H9 (cell line): ENCODE measurements around the gene IDE. TPM values are rescaled to one million over a fixed set of nuclear protein-coding genes. Genes with fewer than 3 reads are reported as not detected.

Experiments used
- DNase-seq: peaks from one replicate; pipeline ENCODE4 v3.0.0-alpha.2; 2017
- H2AFZ ChIP-seq: one replicate; pipeline ENCODE4 v1.6.1; 2013; ENCODE audit warnings: mild to moderate bottlenecking, low read length, control low read depth, moderate library complexity
- H2AK5ac ChIP-seq: 2 replicates; pipeline ENCODE4 v1.6.1; 2013; ENCODE audit warnings: low read length, control low read depth, mixed read lengths; ENCODE audit not compliant: insufficient read length
- H2BK120ac ChIP-seq: one replicate; pipeline ENCODE4 v1.6.1; 2013; ENCODE audit warnings: low read depth, mild to moderate bottlenecking, low read length, control low read depth, inconsistent platforms; ENCODE audit not compliant: poor library complexity, severe bottlenecking
- H2BK12ac ChIP-seq: 2 replicates; pipeline ENCODE4 v1.6.1; 2013; ENCODE audit warnings: low read length, control low read depth, mixed read lengths, low read depth; ENCODE audit not compliant: insufficient read length
- H2BK15ac ChIP-seq: 2 replicates; pipeline ENCODE4 v1.6.1; 2013; ENCODE audit warnings: low read depth, low read length, control low read depth
- H2BK20ac ChIP-seq: one replicate; pipeline ENCODE4 v1.6.1; 2013; ENCODE audit warnings: low read depth, mild to moderate bottlenecking, low read length, control low read depth, inconsistent platforms; ENCODE audit not compliant: poor library complexity, severe bottlenecking
- H2BK5ac ChIP-seq: 2 replicates; pipeline ENCODE4 v1.6.1; 2013; ENCODE audit warnings: low read length, control low read depth, mixed read lengths; ENCODE audit not compliant: insufficient read length
- H3K14ac ChIP-seq: 2 replicates; pipeline ENCODE4 v1.6.1; 2013; ENCODE audit warnings: low read length, control low read depth; ENCODE audit not compliant: insufficient read depth
- H3K18ac ChIP-seq: 2 replicates; pipeline ENCODE4 v1.6.1; 2013; ENCODE audit warnings: low read depth, mild to moderate bottlenecking, mixed read lengths, low read length, control low read depth; ENCODE audit not compliant: insufficient read length
- H3K23ac ChIP-seq: 2 replicates; pipeline ENCODE4 v1.6.1; 2013; ENCODE audit warnings: low read length, control low read depth, mixed read lengths, low read depth; ENCODE audit not compliant: insufficient read length
- H3K23me2 ChIP-seq: 2 replicates; pipeline ENCODE4 v1.6.1; 2013; ENCODE audit warnings: low read depth, mild to moderate bottlenecking, mixed read lengths, low read length, control low read depth; ENCODE audit not compliant: insufficient read length, poor library complexity, severe bottlenecking
- H3K27ac ChIP-seq: 2 replicates; pipeline ENCODE4 v1.5.1; 2013; ENCODE audit warnings: low read length, control low read depth, mixed read lengths, low read depth; ENCODE audit not compliant: insufficient read length
- H3K27me3 ChIP-seq: 2 replicates; pipeline ENCODE4 v1.6.1; 2013; ENCODE audit warnings: low read length, control low read depth, inconsistent platforms; ENCODE audit not compliant: insufficient read depth
- H3K4ac ChIP-seq: 2 replicates; pipeline ENCODE4 v1.6.1; 2013; ENCODE audit warnings: low read depth, mild to moderate bottlenecking, control low read depth, inconsistent platforms, low read length, moderate library complexity
- H3K4me1 ChIP-seq: 2 replicates; pipeline ENCODE4 v1.6.1; 2013; ENCODE audit warnings: low read length, control low read depth, inconsistent platforms; ENCODE audit not compliant: insufficient read depth
- H3K4me2 ChIP-seq: 2 replicates; pipeline ENCODE4 v1.6.1; 2013; ENCODE audit warnings: low read length, control low read depth, mixed read lengths; ENCODE audit not compliant: insufficient read length, insufficient read depth
- H3K56ac ChIP-seq: 2 replicates; pipeline ENCODE4 v1.6.1; 2013; ENCODE audit warnings: low read depth, mild to moderate bottlenecking, mixed read lengths, low read length, control low read depth; ENCODE audit not compliant: insufficient read length
- H3K79me1 ChIP-seq: 2 replicates; pipeline ENCODE4 v1.6.1; 2013; ENCODE audit warnings: low read depth, mild to moderate bottlenecking, moderate library complexity, low read length, control low read depth, inconsistent platforms; ENCODE audit not compliant: insufficient read depth, poor library complexity, severe bottlenecking
- H3K79me2 ChIP-seq: 2 replicates; pipeline ENCODE4 v1.6.1; 2013; ENCODE audit warnings: low read length, control low read depth, inconsistent platforms; ENCODE audit not compliant: insufficient read depth
- H3K9ac ChIP-seq: 2 replicates; pipeline ENCODE4 v1.6.1; 2013; ENCODE audit warnings: low read length, control low read depth, mixed read lengths; ENCODE audit not compliant: insufficient read length; ENCODE audit errors: extremely low read depth
- H3K9me3 ChIP-seq: one replicate; pipeline ENCODE4 v1.6.1; 2013; ENCODE audit warnings: low read depth, low read length, inconsistent platforms; ENCODE audit not compliant: control insufficient read depth
- H3T11ph ChIP-seq: one replicate; pipeline ENCODE4 v1.6.1; 2013; ENCODE audit warnings: mild to moderate bottlenecking, low read length, control low read depth, inconsistent platforms
- H4K20me1 ChIP-seq: one replicate; pipeline ENCODE4 v1.6.1; 2013; ENCODE audit not compliant: control insufficient read depth, insufficient read length, insufficient read depth
- H4K5ac ChIP-seq: 2 replicates; pipeline ENCODE4 v1.6.1; 2013; ENCODE audit warnings: low read depth, mild to moderate bottlenecking, mixed read lengths, low read length, control low read depth; ENCODE audit not compliant: insufficient read length
- H4K8ac ChIP-seq: replicated peaks from 2 replicates; pipeline ENCODE4 v1.6.1; 2013; ENCODE audit warnings: low read length, control low read depth, mixed read lengths, low read depth; ENCODE audit not compliant: insufficient read length
- H4K91ac ChIP-seq: 2 replicates; pipeline ENCODE4 v1.6.1; 2013; ENCODE audit warnings: low read depth, mild to moderate bottlenecking, moderate library complexity, mixed read lengths, low read length, control low read depth; ENCODE audit not compliant: insufficient read length
- H3K27ac Mint-ChIP-seq, 3 experiments: 2 replicates in 2 of 3; 3 replicates in 1 of 3; pipeline ENCODE4 v1.8.0; 2020 to 2021; ENCODE audit warnings: mixed read lengths in 3 of 3, mild to moderate bottlenecking in 1 of 3, moderate library complexity in 1 of 3
- H3K27me3 Mint-ChIP-seq: 2 replicates; pipeline ENCODE4 v1.8.0; 2021; ENCODE audit warnings: low read depth, mild to moderate bottlenecking, moderate library complexity, mixed read lengths
- H3K36me3 Mint-ChIP-seq, 3 experiments: 2 replicates in 2 of 3; 3 replicates in 1 of 3; pipeline ENCODE4 v1.8.0; 2020 to 2021; ENCODE audit warnings: low read depth in 3 of 3, mixed read lengths in 3 of 3; ENCODE audit not compliant: insufficient read depth in 1 of 3
- H3K4me1 Mint-ChIP-seq, 2 experiments: 2 replicates each; pipeline ENCODE4 v1.8.0; 2020; ENCODE audit warnings: mixed read lengths in 2 of 2
- H3K4me3 Mint-ChIP-seq, 2 experiments: 2 replicates in 1 of 2; 3 replicates in 1 of 2; pipeline ENCODE4 v1.8.0; 2020 to 2021; ENCODE audit warnings: mild to moderate bottlenecking in 2 of 2, mixed read lengths in 2 of 2, moderate library complexity in 1 of 2
- H3K9me3 Mint-ChIP-seq, 2 experiments: 2 replicates in 1 of 2; 3 replicates in 1 of 2; pipeline ENCODE4 v1.8.0; 2020; ENCODE audit warnings: mild to moderate bottlenecking in 2 of 2, mixed read lengths in 2 of 2, moderate library complexity in 1 of 2
- CTCF ChIP-seq: fragments of 200-600 bp; sonication (generic); conservative IDR thresholded peaks from 3 replicates; pipeline ENCODE4 v1.8.0; 2021; ENCODE audit warnings: antibody characterized with exemption, mild to moderate bottlenecking
- WGBS: extraction: QIAGEN DNeasy Blood & Tissue Kit; methylation state at CpG from one replicate; pipeline ENCODE4 v1.1.7; 2013; ENCODE audit warnings: missing lambda C conversion rate, low lambda C conversion rate, mixed read lengths; ENCODE audit not compliant: insufficient read length; ENCODE audit errors: extremely low coverage; 5-methylcytosine and 5-hydroxymethylcytosine counted together
- total RNA-seq: library from RNA; stranded (reverse); gene quantifications from 2 replicates; pipeline ENCODE4 v1.2.1, GENCODE V29; 2021

IDE gene
- total RNA-seq, 1 experiment from 2014 or later = 48.9 TPM

GRCh38 chr10:92475357-92475868, 98.5 kb downstream of the IDE start:
- Mint-ChIP-seq H3K27me3 (no peaks in the 10 kb centered on the region), H3K4me3 (no peak overlapping the region), H3K36me3 (peaks cover 9 to 31% (median 11%) of the 10 kb centered on the region in 3 experiments; a peak in 6 of 7 replicates), H3K9me3 (no peaks in the 10 kb centered on the region), H3K27ac (no peak overlapping the region), H3K4me1 (no peaks in the 10 kb centered on the region)
- Histone ChIP-seq H3K79me1 (no peaks in the 10 kb centered on the region), H3T11ph (no peak overlapping the region), H3K4me1 (no peaks in the 10 kb centered on the region), H3K14ac (no peak overlapping the region), H2BK120ac (no peak overlapping the region), H3K79me2 (no peaks in the 10 kb centered on the region), H2AFZ (no peak overlapping the region), H2BK12ac (no peak overlapping the region), H2BK15ac (no peak overlapping the region), H3K9ac (no peak overlapping the region), H3K27me3 (no peaks in the 10 kb centered on the region), H2BK5ac (no peak overlapping the region), H3K23ac (no peak overlapping the region), H4K20me1 (no peaks in the 10 kb centered on the region), H4K91ac (no peak overlapping the region), H3K4ac (no peak overlapping the region), H3K4me2 (no peak overlapping the region), H2AK5ac (no peak overlapping the region), H4K5ac (no peak overlapping the region), H3K56ac (no peak overlapping the region), H3K27ac (no peak overlapping the region), H4K8ac (no peak overlapping the region), H3K23me2 (no peaks in the 10 kb centered on the region), H2BK20ac (no peak overlapping the region), H3K9me3 (no peaks in the 10 kb centered on the region), H3K18ac (no peak overlapping the region)
- TF ChIP-seq CTCF = no peak
- WGBS = no CpG with 5 or more reads among the region's 1 CpG
- no peak for DNase-seq
